ENCODE results near the gene PRR35. TPM values are rescaled to one million over a fixed set of nuclear protein-coding genes. Genes with fewer than 3 reads are reported as not detected.

The PRR35 gene
- polyA plus RNA-seq, 4 donors, result 8.2 to 20.3 (median 16.6) TPM

Other genes starting within 250 kb of the PRR35 start
- 10 to 100 TPM; 16.4 to 26.7 (median 23.2) TPM for gene AXIN1, start 207.7 kb upstream of the PRR35 start, polyA plus RNA-seq (ENCODE audit: insufficient read length in 4 of 4)
- 10 to 100 TPM; 62.6 to 93.5 (median 80.6) TPM for gene MRPL28, start 189.9 kb upstream of the PRR35 start, polyA plus RNA-seq (ENCODE audit: insufficient read length in 4 of 4)
- 10 to 100 TPM; 64.1 to 72.1 (median 69.3) TPM for gene PGAP6, start 178.4 kb upstream of the PRR35 start, polyA plus RNA-seq (ENCODE audit: insufficient read length in 4 of 4)
- 100 to 1,000 TPM; 102 to 159 (median 136) TPM for gene NME4, start 163.2 kb upstream of the PRR35 start, polyA plus RNA-seq (ENCODE audit: insufficient read length in 4 of 4)
- 10 to 100 TPM; 28.1 to 42.0 (median 31.9) TPM for gene DECR2, start 158.5 kb upstream of the PRR35 start, polyA plus RNA-seq (ENCODE audit: insufficient read length in 4 of 4)
- gene RAB11FIP3, start 134.7 kb upstream of the PRR35 start, polyA plus RNA-seq (ENCODE audit: insufficient read length in 4 of 4), result 100 to 1,000 TPM in 2 of 4 donors, 10 to 100 TPM in 2; 72.9 to 144 (median 109) TPM
- gene CAPN15, start 32.7 kb upstream of the PRR35 start, polyA plus RNA-seq (ENCODE audit: insufficient read length in 4 of 4), result 10 to 100 TPM; 20.0 to 40.2 (median 32.6) TPM
- 10 to 100 TPM in 1 of 4 donors, 1 to 10 TPM in 3; 7.3 to 13.7 (median 8.3) TPM for gene NHLRC4, start 6.6 kb downstream of the PRR35 start, polyA plus RNA-seq (ENCODE audit: insufficient read length in 4 of 4)
- gene PIGQ, start 9.6 kb downstream of the PRR35 start, polyA plus RNA-seq (ENCODE audit: insufficient read length in 4 of 4), result 10 to 100 TPM; 44.9 to 92.7 (median 76.9) TPM
- 10 to 100 TPM; 15.4 to 32.2 (median 24.8) TPM for gene RAB40C, start 29.7 kb downstream of the PRR35 start, polyA plus RNA-seq (ENCODE audit: insufficient read length in 4 of 4)
- 1 to 10 TPM in 3 of 4 donors, under 1 TPM in 1; 0.83 to 3.7 (median 2.3) TPM for gene WFIKKN1, start 70.6 kb downstream of the PRR35 start, polyA plus RNA-seq (ENCODE audit: insufficient read length in 4 of 4)
- gene METTL26, start 75.9 kb downstream of the PRR35 start, polyA plus RNA-seq (ENCODE audit: insufficient read length in 4 of 4), result 10 to 100 TPM; 40.1 to 81.6 (median 60.1) TPM
- gene MCRIP2, start 81.4 kb downstream of the PRR35 start, polyA plus RNA-seq (ENCODE audit: insufficient read length in 4 of 4), result 10 to 100 TPM; 13.6 to 30.9 (median 25.1) TPM
- 10 to 100 TPM; 23.5 to 76.1 (median 52.9) TPM for gene WDR90, start 89.0 kb downstream of the PRR35 start, polyA plus RNA-seq (ENCODE audit: insufficient read length in 4 of 4)
- 100 to 1,000 TPM in 1 of 4 donors, 10 to 100 TPM in 3; 53.4 to 131 (median 95.7) TPM for gene RHOT2, start 107.7 kb downstream of the PRR35 start, polyA plus RNA-seq (ENCODE audit: insufficient read length in 4 of 4)
- 1 to 10 TPM; 1.1 to 3.4 (median 1.7) TPM for gene RHBDL1, start 115.3 kb downstream of the PRR35 start, polyA plus RNA-seq (ENCODE audit: insufficient read length in 4 of 4)
- gene STUB1, start 120.0 kb downstream of the PRR35 start, polyA plus RNA-seq (ENCODE audit: insufficient read length in 4 of 4), result 100 to 1,000 TPM; 110 to 187 (median 117) TPM
- 10 to 100 TPM; 55.7 to 85.7 (median 69.2) TPM for gene JMJD8, start 123.9 kb downstream of the PRR35 start, polyA plus RNA-seq (ENCODE audit: insufficient read length in 4 of 4)
- 10 to 100 TPM in 3 of 4 donors, 1 to 10 TPM in 1; 9.1 to 18.3 (median 13.1) TPM for gene WDR24, start 130.0 kb downstream of the PRR35 start, polyA plus RNA-seq (ENCODE audit: insufficient read length in 4 of 4)
- gene FBXL16, start 145.4 kb downstream of the PRR35 start, polyA plus RNA-seq (ENCODE audit: insufficient read length in 4 of 4), result 1 to 10 TPM in 2 of 4 donors, under 1 TPM in 2; 0.69 to 1.7 (median 1.2) TPM
- 10 to 100 TPM in 2 of 4 donors, 1 to 10 TPM in 2; 4.7 to 14.0 (median 11.8) TPM for gene METRN, start 154.7 kb downstream of the PRR35 start, polyA plus RNA-seq (ENCODE audit: insufficient read length in 4 of 4)
- gene ANTKMT, start 160.8 kb downstream of the PRR35 start, polyA plus RNA-seq (ENCODE audit: insufficient read length in 4 of 4), result 10 to 100 TPM; 11.3 to 32.8 (median 21.2) TPM
- 1 to 10 TPM; 1.1 to 4.3 (median 3.4) TPM for gene CCDC78, start 166.0 kb downstream of the PRR35 start, polyA plus RNA-seq (ENCODE audit: insufficient read length in 4 of 4)
- 1 to 10 TPM; 1.9 to 7.7 (median 7.3) TPM for gene HAGHL, start 166.7 kb downstream of the PRR35 start, polyA plus RNA-seq (ENCODE audit: insufficient read length in 4 of 4)
- gene CIAO3, start 180.6 kb downstream of the PRR35 start, polyA plus RNA-seq (ENCODE audit: insufficient read length in 4 of 4), result 10 to 100 TPM; 21.7 to 32.2 (median 27.6) TPM
- 10 to 100 TPM; 11.6 to 26.2 (median 20.2) TPM for gene MSLN, start 200.3 kb downstream of the PRR35 start, polyA plus RNA-seq (ENCODE audit: insufficient read length in 4 of 4)
- 10 to 100 TPM in 3 of 4 donors, 1 to 10 TPM in 1; 9.7 to 18.5 (median 16.5) TPM for gene RPUSD1, start 228.0 kb downstream of the PRR35 start, polyA plus RNA-seq (ENCODE audit: insufficient read length in 4 of 4)
- gene CHTF18, start 228.2 kb downstream of the PRR35 start, polyA plus RNA-seq (ENCODE audit: insufficient read length in 4 of 4), result 10 to 100 TPM; 16.0 to 47.6 (median 28.0) TPM
- under 1 TPM in 3 of 4 donors, not detected in 1; 0.17 to 0.49 (median 0.27) TPM for gene GNG13, start 240.3 kb downstream of the PRR35 start, polyA plus RNA-seq (ENCODE audit: insufficient read length in 4 of 4)